Brain microvascular endothelial cell (primary cell): ENCODE data around the gene LMCD1.
"Not testable (repeated sequence)": the region's sequence is repeated elsewhere in the genome, so short reads cannot be mapped to it uniquely, and the experiment has no call there.

Experiments
- DNase-seq: peaks from one replicate; pipeline ENCODE4 v3.0.0-alpha.2; 2020
- H3K27ac ChIP-seq: fragments of 250-450 bp; sonication (Bioruptor Pico); 2 replicates; pipeline ENCODE4 v1.5.1; 2020; ENCODE audit warnings: mild to moderate bottlenecking, moderate library complexity
- H3K27me3 ChIP-seq: fragments of 250-450 bp; sonication (Bioruptor Pico); replicated peaks from 2 replicates; pipeline ENCODE4 v1.5.1; 2020; ENCODE audit warnings: mild to moderate bottlenecking
- H3K36me3 ChIP-seq: fragments of 250-450 bp; sonication (Bioruptor Pico); replicated peaks from 2 replicates; pipeline ENCODE4 v1.5.1; 2020; ENCODE audit warnings: mild to moderate bottlenecking
- H3K4me3 ChIP-seq: 2 replicates; pipeline ENCODE4 v1.5.1; 2011; ENCODE audit warnings: low read depth, mild to moderate bottlenecking, control low read depth, low read length, moderate library complexity
- in situ Hi-C: cut with HindIII; loops from 2 replicates; pipeline ENCODE4 v1.10.0; 2017; ENCODE audit warnings: low sequenced_read_pairs, low pct_ligation_motif_present
- TF ChIP-seq, protein P1 (sequence below): IDR thresholded peaks from 2 replicates; pipeline ENCODE4 v1.5.1; 2011; ENCODE audit warnings: low read depth, mild to moderate bottlenecking, moderate library complexity, low read length, control low read depth, inconsistent platforms; ENCODE audit errors: missing control alignments

LMCD1 gene

DNA sequence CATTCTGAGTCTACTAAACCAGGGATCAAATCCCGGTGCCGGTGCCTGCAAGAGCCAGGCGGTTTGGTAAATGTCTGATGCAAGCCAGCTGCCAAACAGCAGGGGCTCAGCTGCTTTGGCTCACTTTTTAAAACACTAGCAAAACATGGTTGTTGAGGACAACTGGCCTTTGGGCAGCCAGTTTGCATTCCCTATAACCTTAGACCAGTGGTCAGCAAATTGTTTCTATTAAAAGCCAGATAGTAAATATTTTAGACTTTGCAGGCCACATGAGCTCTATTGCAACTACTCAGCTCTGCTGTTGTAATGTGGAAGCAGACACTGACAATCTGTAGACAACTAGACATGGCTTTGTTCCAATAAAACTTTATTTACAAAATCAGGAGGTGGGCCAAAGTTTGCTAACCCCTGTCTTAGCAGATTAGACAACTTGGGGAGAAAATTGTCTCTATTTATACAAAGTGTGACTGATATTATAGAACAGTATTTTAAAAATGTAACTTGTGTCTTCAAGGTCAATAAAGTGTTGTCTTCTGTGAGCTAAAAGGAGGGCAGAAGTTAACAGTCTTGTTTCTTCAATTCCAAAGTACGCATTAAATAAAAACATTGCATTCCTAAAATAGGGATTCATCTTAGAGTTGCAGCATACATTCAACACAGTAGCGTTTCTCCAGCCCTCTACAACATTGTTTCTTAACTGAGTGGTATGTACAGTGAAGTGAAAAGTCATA is 75.4 kb downstream of the LMCD1 start:
- H3K27ac ChIP-seq: peak overlapping the region; percentile 89
- H3K4me3 ChIP-seq: no peak overlapping the region
- no peaks in the 10 kb centered on the region for H3K27me3 ChIP-seq
- DNase-seq: peak; percentile 49
- TF ChIP-seq, protein P1, sequence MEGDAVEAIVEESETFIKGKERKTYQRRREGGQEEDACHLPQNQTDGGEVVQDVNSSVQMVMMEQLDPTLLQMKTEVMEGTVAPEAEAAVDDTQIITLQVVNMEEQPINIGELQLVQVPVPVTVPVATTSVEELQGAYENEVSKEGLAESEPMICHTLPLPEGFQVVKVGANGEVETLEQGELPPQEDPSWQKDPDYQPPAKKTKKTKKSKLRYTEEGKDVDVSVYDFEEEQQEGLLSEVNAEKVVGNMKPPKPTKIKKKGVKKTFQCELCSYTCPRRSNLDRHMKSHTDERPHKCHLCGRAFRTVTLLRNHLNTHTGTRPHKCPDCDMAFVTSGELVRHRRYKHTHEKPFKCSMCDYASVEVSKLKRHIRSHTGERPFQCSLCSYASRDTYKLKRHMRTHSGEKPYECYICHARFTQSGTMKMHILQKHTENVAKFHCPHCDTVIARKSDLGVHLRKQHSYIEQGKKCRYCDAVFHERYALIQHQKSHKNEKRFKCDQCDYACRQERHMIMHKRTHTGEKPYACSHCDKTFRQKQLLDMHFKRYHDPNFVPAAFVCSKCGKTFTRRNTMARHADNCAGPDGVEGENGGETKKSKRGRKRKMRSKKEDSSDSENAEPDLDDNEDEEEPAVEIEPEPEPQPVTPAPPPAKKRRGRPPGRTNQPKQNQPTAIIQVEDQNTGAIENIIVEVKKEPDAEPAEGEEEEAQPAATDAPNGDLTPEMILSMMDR: no peak
- in situ Hi-C loops: no loop called here
- H3K36me3 ChIP-seq: no peaks in the 10 kb centered on the region

GRCh38 chr3:8578282-8578681 is 76.7 kb downstream of the LMCD1 start:
- no peak overlapping the region for H3K27ac ChIP-seq
- H3K36me3 ChIP-seq: no peaks in the 10 kb centered on the region
- TF ChIP-seq, protein P1: no peak
- no peak overlapping the region for H3K4me3 ChIP-seq
- no peak for DNase-seq
- H3K27me3 ChIP-seq: no peaks in the 10 kb centered on the region
- in situ Hi-C loops: no loop called here

DNA sequence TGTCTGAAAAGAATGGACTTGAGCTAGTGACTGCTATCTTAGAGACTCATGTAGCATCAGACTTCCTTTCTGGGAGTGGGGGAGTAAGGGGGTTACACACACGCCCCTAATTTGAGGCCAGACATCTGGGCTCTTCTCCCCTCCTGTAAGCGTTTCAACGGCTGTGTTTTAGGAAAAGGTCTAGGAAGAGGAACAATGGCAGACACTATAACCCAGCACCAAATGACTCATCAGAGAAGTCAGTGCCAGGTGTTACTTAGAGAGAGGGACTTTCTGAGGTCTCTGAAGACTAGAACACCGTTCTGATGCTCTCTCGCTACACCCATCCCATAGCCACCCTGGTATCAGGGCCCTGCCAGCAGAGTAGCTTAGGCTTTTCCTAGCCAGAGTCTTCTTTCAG is 77.5 kb downstream of the LMCD1 start:
- no peak for DNase-seq
- in situ Hi-C loops: no loop called here
- TF ChIP-seq, protein P1: no peak

GRCh38 chr3:8579943-8580342 is 78.3 kb downstream of the LMCD1 start:
- no peak for DNase-seq
- TF ChIP-seq, protein P1: no peak
- no peaks in the 10 kb centered on the region for H3K36me3 ChIP-seq
- in situ Hi-C loops: no loop called here
- H3K4me3 ChIP-seq: no peak overlapping the region
- H3K27ac ChIP-seq: peak overlapping the region; percentile 41
- H3K27me3 ChIP-seq: no peaks in the 10 kb centered on the region

More for the DNA sequence above, 77.5 kb downstream of the LMCD1 start:
- Histone ChIP-seq H3K36me3 (no peaks in the 10 kb centered on the region), H3K27ac (no peak overlapping the region), H3K4me3 (no peak overlapping the region), H3K27me3 (no peaks in the 10 kb centered on the region)

- H3K4me3 ChIP-seq, in situ Hi-C loops, H3K36me3 ChIP-seq, H3K27me3 ChIP-seq: not testable (repeated sequence)
- DNase-seq: peak; percentile 35
- peak overlapping the region; percentile 50 for H3K27ac ChIP-seq
Measured at GRCh38 chr3:8580434-8580833, 78.8 kb downstream of the LMCD1 start.

- Histone ChIP-seq H3K27ac (no peak overlapping the region), H3K4me3 (no peak overlapping the region), H3K27me3 (no peaks in the 10 kb centered on the region), H3K36me3 (no peaks in the 10 kb centered on the region)
- in situ Hi-C loops: no loop called here
- DNase-seq: no peak
- TF ChIP-seq, protein P1: no peak
Measured at GRCh38 chr3:8581373-8581772, 79.8 kb downstream of the LMCD1 start.
